ENCODE measurements around the gene VAMP5.

The VAMP5 gene

GRCh38 chr2:85584354-85584856, at the start of gene VAMP5:
VAMP5 (plus strand) TSS chr2:85584431; CDS start chr2:85584491, 60 bp downstream.
- CTCF ChIA-PET: interaction anchor here (1.7 to 2.3 kb wide), 2 partner anchors 33 to 165 kb away, joined by 5 to 8 read pairs; no protein-coding TSS in a partner anchor
- TF ChIP-seq CTCF (IDR thresholded peaks at IDR 0.05; ENCODE audit: insufficient read depth, low read length, missing control alignments): no peak
- no peak for DNase-seq (ENCODE audit: low read depth, low spot score)
- POLR2A ChIA-PET: interaction anchor here (1.0 kb wide), 1 partner anchor 46 kb away, joined by 3 read pairs; the partner anchor contains the start of gene MAT2A
- peak within 1 kb of the TSS; percentile 60 for H3K4me3 ChIP-seq (ENCODE audit: low read depth, low read length)

- ChIA-PET CTCF (interaction anchor here (1.0 to 30.0 kb wide), 4 partner anchors 11 to 102 kb away, joined by 3 to 922 read pairs (median 3); partner anchors contain the start of gene SH2D6), POLR2A (no interaction called here)
- no peak for DNase-seq (ENCODE audit: low read depth, low spot score)
Measured at GRCh38 chr2:85534881-85535280, 49.4 kb upstream of the VAMP5 start.

GRCh38 chr2:85536479-85536878, 47.8 kb upstream of the VAMP5 start:
- no peak for TF ChIP-seq CTCF (IDR thresholded peaks at IDR 0.05; ENCODE audit: insufficient read depth, low read length, missing control alignments)
- peak; percentile 41 for DNase-seq (ENCODE audit: low read depth, low spot score)
- ChIA-PET POLR2A (interaction anchor here (1.4 to 5.3 kb wide), 2 partner anchors 31 to 118 kb away, joined by 7 to 81 read pairs; partner anchors contain the start of gene SH2D6), CTCF (interaction anchor here (1.0 to 30.0 kb wide), 4 partner anchors 13 to 104 kb away, joined by 3 to 922 read pairs (median 54); partner anchors contain the start of gene SH2D6)
- no peak overlapping the region for H3K4me3 ChIP-seq (ENCODE audit: low read depth, low read length)

More at GRCh38 chr2:85534881-85535280, 49.4 kb upstream of the VAMP5 start:
- TF ChIP-seq CTCF (IDR thresholded peaks at IDR 0.05; ENCODE audit: insufficient read depth, low read length, missing control alignments): no peak
- H3K4me3 ChIP-seq (ENCODE audit: low read depth, low read length): no peak overlapping the region

- TF ChIP-seq CTCF (IDR thresholded peaks at IDR 0.05; ENCODE audit: insufficient read depth, low read length, missing control alignments): no peak
- DNase-seq (ENCODE audit: low read depth, low spot score): no peak
- H3K4me3 ChIP-seq (ENCODE audit: low read depth, low read length): peak overlapping the region; percentile 99
- ChIA-PET POLR2A (interaction anchor here (0.7 to 5.7 kb wide), 31 partner anchors 8 to 210 kb away, joined by 3 to 103 read pairs (median 8); partner anchors contain the start of genes ELMOD3, GGCX, RETSAT and RNF181), CTCF (interaction anchor here (0.7 to 30.0 kb wide), 13 partner anchors 14 to 470 kb away, joined by 3 to 922 read pairs (median 3); partner anchors contain the start of genes ELMOD3, RETSAT and SH2D6)
Measured at GRCh38 chr2:85537600-85538506, 46.4 kb upstream of the VAMP5 start.

GRCh38 chr2:85538507-85539360, 45.5 kb upstream of the VAMP5 start, which contains the start of gene MAT2A:
MAT2A (plus strand) TSS chr2:85539168; CDS start chr2:85539288, 120 bp downstream.
- peak; percentile 47 for DNase-seq (ENCODE audit: low read depth, low spot score)
- CTCF ChIA-PET: interaction anchor here (0.7 to 30.0 kb wide), 13 partner anchors 9 to 471 kb away, joined by 3 to 922 read pairs (median 3); partner anchors contain the start of gene SH2D6
- H3K4me3 ChIP-seq (ENCODE audit: low read depth, low read length): peak within 1 kb of the TSS; percentile 99
- POLR2A ChIA-PET: interaction anchor here (0.5 to 5.7 kb wide), 58 partner anchors 9 to 232 kb away, joined by 3 to 103 read pairs (median 4); partner anchors contain the start of genes C2orf68, ELMOD3, GGCX and RETSAT
- peak; percentile 87 for TF ChIP-seq CTCF (IDR thresholded peaks at IDR 0.05; ENCODE audit: insufficient read depth, low read length, missing control alignments)
